SKM-1 treated with dmso at 0.1 percent for 144 hours (cell line): ENCODE measurements around the gene LGR5.

ENCODE experiments used
- DNase-seq: peaks from one replicate; lab custom pipeline; 2025; ENCODE audit not compliant: unreplicated experiment; lab: John Stamatoyannopoulos, UW

LGR5 gene

GRCh38 chr12:71589478-71589881 lies 149.9 kb downstream of the LGR5 start:
- no peak for DNase-seq

- no peak for DNase-seq
Measured at GRCh38 chr12:71591601-71592000, 152.0 kb downstream of the LGR5 start.

- DNase-seq = no peak
Measured at GRCh38 chr12:71592841-71593240, 153.2 kb downstream of the LGR5 start.

- DNase-seq = no peak
Measured at GRCh38 chr12:71594214-71594948, 154.8 kb downstream of the LGR5 start.

GRCh38 chr12:71599210-71599609 lies 159.6 kb downstream of the LGR5 start:
- DNase-seq = no peak

GRCh38 chr12:71601546-71601945 lies 161.9 kb downstream of the LGR5 start:
- DNase-seq = no peak

- no peak for DNase-seq
Measured at GRCh38 chr12:71602761-71603577, 163.4 kb downstream of the LGR5 start.

- DNase-seq = no peak
Measured at GRCh38 chr12:71605039-71605438, 165.4 kb downstream of the LGR5 start.

GRCh38 chr12:71607494-71608330 lies 168.1 kb downstream of the LGR5 start:
- DNase-seq = no peak

- no peak for DNase-seq
Measured at GRCh38 chr12:71610031-71610795, 170.6 kb downstream of the LGR5 start.

- no peak for DNase-seq
Measured at GRCh38 chr12:71621938-71622337, 182.3 kb downstream of the LGR5 start.

- DNase-seq = no peak
Measured at GRCh38 chr12:71625476-71625875, 185.9 kb downstream of the LGR5 start.

- DNase-seq = peak; percentile 2
Measured at GRCh38 chr12:71626098-71626497, 186.5 kb downstream of the LGR5 start.

- no peak for DNase-seq
Measured at GRCh38 chr12:71626768-71627167, 187.2 kb downstream of the LGR5 start.

- no peak for DNase-seq
Measured at GRCh38 chr12:71627438-71628002, 187.9 kb downstream of the LGR5 start.
